A172 (cell line): ENCODE results near the gene CUBN. TPM values are rescaled to one million over a fixed set of nuclear protein-coding genes. Genes with fewer than 3 reads are reported as not detected.

Experiments
- DNase-seq: peaks from one replicate; pipeline ENCODE4 v3.0.0-alpha.2; 2015; ENCODE audit warnings: low spot score
- total RNA-seq: library from RNA; depleted of rRNA; stranded (reverse); fragments of >200 nt; shearing (Covaris generic); gene quantifications from 2 replicates; pipeline ENCODE4 v1.2.3, GENCODE V29; 2014

The CUBN gene
- total RNA-seq, 1 experiment from 2014 or later: 0.60 TPM

- DNase-seq: no peak
Measured at GRCh38 chr10:16991011-16991410, 138.6 kb downstream of the CUBN start.

GRCh38 chr10:16989826-16990293 is 139.8 kb downstream of the CUBN start:
- peak; percentile 90 for DNase-seq

GRCh38 chr10:16988900-16989299 is 140.7 kb downstream of the CUBN start:
- DNase-seq: no peak

GRCh38 chr10:16987976-16988610 is 141.5 kb downstream of the CUBN start:
- no peak for DNase-seq

GRCh38 chr10:16987206-16987621 is 142.4 kb downstream of the CUBN start:
- DNase-seq: no peak

- DNase-seq: peak; percentile 74
Measured at GRCh38 chr10:16986406-16987205, 143.0 kb downstream of the CUBN start.

- DNase-seq: no peak
Measured at GRCh38 chr10:16986082-16986405, 143.6 kb downstream of the CUBN start.

GRCh38 chr10:16984242-16984641 is 145.4 kb downstream of the CUBN start:
- DNase-seq: no peak

- no peak for DNase-seq
Measured at GRCh38 chr10:16976803-16977202, 152.8 kb downstream of the CUBN start.

GRCh38 chr10:16975188-16975587 is 154.4 kb downstream of the CUBN start:
- no peak for DNase-seq

- DNase-seq: peak; percentile 88
Measured at GRCh38 chr10:16968416-16969041, 161.1 kb downstream of the CUBN start.

GRCh38 chr10:16967866-16968415 is 161.7 kb downstream of the CUBN start:
- DNase-seq: no peak

GRCh38 chr10:16966991-16967865 is 162.4 kb downstream of the CUBN start:
- DNase-seq: no peak

- peak; percentile 99 for DNase-seq
Measured at GRCh38 chr10:16965740-16966447, 163.7 kb downstream of the CUBN start.

GRCh38 chr10:16965344-16965616 is 164.3 kb downstream of the CUBN start:
- no peak for DNase-seq

GRCh38 chr10:16964576-16965343 is 164.9 kb downstream of the CUBN start:
- no peak for DNase-seq

- no peak for DNase-seq
Measured at GRCh38 chr10:16960551-16960950, 169.1 kb downstream of the CUBN start.

- no peak for DNase-seq
Measured at GRCh38 chr10:16957038-16957437, 172.6 kb downstream of the CUBN start.

GRCh38 chr10:16954280-16955030 is 175.2 kb downstream of the CUBN start:
- no peak for DNase-seq

GRCh38 chr10:16953270-16953669 is 176.3 kb downstream of the CUBN start:
- no peak for DNase-seq
